ENCODE measurements around the gene C11orf87.

The C11orf87 gene

GRCh38 chr11:109421981-109422869, at the start of gene C11orf87:
C11orf87 (plus strand) TSS chr11:109422190; CDS start chr11:109423634, 1,444 bp downstream.
- TF ChIP-seq ZFX (IDR thresholded peaks at IDR 0.05): no peak
- no peak for TF ChIP-seq CTCF (conservative IDR thresholded peaks at IDR 0.05)
- no peak within 1 kb of the TSS for H3K27ac ChIP-seq

- TF ChIP-seq CTCF (conservative IDR thresholded peaks at IDR 0.05) (no peak), ZFX (IDR thresholded peaks at IDR 0.05) (no peak)
These were observed 48.0 kb upstream of the C11orf87 start for GRCh38 chr11:109374032-109374431.

DNA sequence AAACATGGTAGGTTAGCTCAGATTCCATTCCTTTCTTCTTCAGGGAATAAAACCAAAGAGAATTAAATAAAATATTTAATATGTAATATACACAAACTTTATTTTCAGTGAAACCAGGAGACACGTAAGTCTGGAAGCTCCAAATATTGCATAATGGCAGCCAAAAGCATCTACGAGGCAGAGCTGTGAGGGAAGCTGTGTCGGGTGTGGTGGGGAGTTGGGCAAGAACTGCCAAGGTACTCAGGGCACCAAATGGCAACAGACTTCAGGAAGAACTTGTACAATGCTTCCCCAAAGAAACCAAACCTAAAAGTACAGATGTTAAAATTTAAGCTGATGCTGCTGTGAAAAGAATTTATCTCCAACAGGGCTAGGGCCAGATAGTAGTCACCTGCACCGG, 47.5 kb upstream of the C11orf87 start:
- no peak for TF ChIP-seq CTCF (conservative IDR thresholded peaks at IDR 0.05)
- TF ChIP-seq ZFX (IDR thresholded peaks at IDR 0.05): no peak
- no peak overlapping the region for H3K27ac ChIP-seq

More at GRCh38 chr11:109374032-109374431, 48.0 kb upstream of the C11orf87 start:
- H3K27ac ChIP-seq: no peak overlapping the region

- TF ChIP-seq CTCF (conservative IDR thresholded peaks at IDR 0.05) (no peak), ZFX (IDR thresholded peaks at IDR 0.05) (no peak)
- no peak overlapping the region for H3K27ac ChIP-seq
These were observed 44.8 kb upstream of the C11orf87 start for GRCh38 chr11:109377039-109377742.

- TF ChIP-seq ZFX (IDR thresholded peaks at IDR 0.05): no peak
- TF ChIP-seq CTCF (conservative IDR thresholded peaks at IDR 0.05): no peak
- H3K27ac ChIP-seq: no peak overlapping the region
These were observed 44.0 kb upstream of the C11orf87 start for GRCh38 chr11:109378034-109378433.

GRCh38 chr11:109383306-109383705, 38.7 kb upstream of the C11orf87 start:
- no peak overlapping the region for H3K27ac ChIP-seq
- TF ChIP-seq ZFX (IDR thresholded peaks at IDR 0.05) (no peak), CTCF (conservative IDR thresholded peaks at IDR 0.05) (no peak)

DNA sequence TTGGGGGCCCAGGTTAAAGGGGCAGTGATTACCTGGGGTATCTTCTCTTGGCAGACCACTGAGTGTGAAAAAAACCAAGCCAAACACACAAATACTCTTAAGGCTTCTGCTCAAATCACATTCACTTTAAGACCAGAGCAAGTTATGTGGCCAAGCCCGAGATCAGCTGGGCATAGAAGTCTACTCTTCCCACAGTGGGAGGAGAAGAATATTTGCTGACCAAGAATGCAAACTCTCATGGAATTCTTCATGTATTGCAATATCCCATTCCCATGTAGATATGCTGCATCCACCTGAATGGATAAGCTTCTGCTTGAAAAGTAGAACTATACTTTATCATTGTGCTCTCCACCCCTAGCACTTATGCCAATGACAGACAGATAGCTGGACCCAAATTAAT, 37.1 kb upstream of the C11orf87 start:
- no peak overlapping the region for H3K27ac ChIP-seq
- no peak for TF ChIP-seq ZFX (IDR thresholded peaks at IDR 0.05)
- no peak for TF ChIP-seq CTCF (conservative IDR thresholded peaks at IDR 0.05)

All from C4-2B (cell line).